GM12865 (cell line): ENCODE results near the gene ZNF579.
A peak's percentile ranks its signal among the peaks of the same experiment; 100 is the strongest.
"Not testable (repeated sequence)": the region's sequence is repeated elsewhere in the genome, so short reads cannot be mapped to it uniquely, and the experiment has no call there.

ENCODE experiments used
- DNase-seq: peaks from one replicate; pipeline ENCODE4 v3.0.0; 2010; ENCODE audit warnings: low read depth
- H3K4me3 ChIP-seq: 2 replicates; pipeline ENCODE4 v1.5.1; 2011; ENCODE audit warnings: mild to moderate bottlenecking, low read depth, low read length, control low read depth
- TF ChIP-seq, protein P1 (sequence below): IDR thresholded peaks from 2 replicates; pipeline ENCODE4 v1.5.1; 2011; ENCODE audit warnings: low read length, control low read depth, low read depth, inconsistent platforms; ENCODE audit not compliant: insufficient read depth; ENCODE audit errors: missing control alignments

ZNF579 gene

DNA sequence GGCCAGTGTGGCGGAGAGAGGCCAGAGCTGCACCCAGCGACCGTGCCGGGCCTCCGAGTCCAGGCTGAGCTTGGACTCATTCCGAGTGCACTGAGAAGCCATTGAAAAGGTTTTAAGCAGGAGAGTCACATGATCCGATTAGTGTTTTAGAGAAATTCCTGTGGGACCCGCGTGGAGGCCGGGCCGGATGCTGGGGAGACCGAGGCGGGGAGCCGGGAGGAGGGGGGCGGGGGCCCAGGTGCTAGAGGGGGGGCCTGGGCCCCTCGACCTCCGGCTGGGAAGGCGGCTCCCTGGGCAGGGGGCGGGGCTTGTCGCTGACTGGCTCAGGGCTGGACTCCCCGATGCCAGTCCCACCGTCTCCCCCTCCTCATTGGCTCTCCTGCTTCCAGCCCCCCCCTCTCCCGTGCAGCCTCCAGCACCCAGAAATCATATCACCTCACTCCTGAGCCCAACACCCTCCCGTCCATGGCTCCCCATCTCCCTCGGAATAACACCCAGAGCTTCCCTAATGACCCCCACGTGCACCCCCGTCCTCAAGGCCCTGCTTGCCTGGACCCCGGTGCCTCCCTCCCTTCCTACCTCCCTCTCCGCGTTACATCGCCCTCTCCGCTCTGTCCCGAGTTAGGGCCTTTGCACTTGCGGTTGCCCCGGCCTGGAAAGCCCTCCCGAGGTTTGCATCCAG is 5.2 kb upstream of the ZNF579 start:
- DNase-seq, result no peak
- H3K4me3 ChIP-seq, result no peak overlapping the region
- TF ChIP-seq, protein P1, sequence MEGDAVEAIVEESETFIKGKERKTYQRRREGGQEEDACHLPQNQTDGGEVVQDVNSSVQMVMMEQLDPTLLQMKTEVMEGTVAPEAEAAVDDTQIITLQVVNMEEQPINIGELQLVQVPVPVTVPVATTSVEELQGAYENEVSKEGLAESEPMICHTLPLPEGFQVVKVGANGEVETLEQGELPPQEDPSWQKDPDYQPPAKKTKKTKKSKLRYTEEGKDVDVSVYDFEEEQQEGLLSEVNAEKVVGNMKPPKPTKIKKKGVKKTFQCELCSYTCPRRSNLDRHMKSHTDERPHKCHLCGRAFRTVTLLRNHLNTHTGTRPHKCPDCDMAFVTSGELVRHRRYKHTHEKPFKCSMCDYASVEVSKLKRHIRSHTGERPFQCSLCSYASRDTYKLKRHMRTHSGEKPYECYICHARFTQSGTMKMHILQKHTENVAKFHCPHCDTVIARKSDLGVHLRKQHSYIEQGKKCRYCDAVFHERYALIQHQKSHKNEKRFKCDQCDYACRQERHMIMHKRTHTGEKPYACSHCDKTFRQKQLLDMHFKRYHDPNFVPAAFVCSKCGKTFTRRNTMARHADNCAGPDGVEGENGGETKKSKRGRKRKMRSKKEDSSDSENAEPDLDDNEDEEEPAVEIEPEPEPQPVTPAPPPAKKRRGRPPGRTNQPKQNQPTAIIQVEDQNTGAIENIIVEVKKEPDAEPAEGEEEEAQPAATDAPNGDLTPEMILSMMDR, result no peak

DNA sequence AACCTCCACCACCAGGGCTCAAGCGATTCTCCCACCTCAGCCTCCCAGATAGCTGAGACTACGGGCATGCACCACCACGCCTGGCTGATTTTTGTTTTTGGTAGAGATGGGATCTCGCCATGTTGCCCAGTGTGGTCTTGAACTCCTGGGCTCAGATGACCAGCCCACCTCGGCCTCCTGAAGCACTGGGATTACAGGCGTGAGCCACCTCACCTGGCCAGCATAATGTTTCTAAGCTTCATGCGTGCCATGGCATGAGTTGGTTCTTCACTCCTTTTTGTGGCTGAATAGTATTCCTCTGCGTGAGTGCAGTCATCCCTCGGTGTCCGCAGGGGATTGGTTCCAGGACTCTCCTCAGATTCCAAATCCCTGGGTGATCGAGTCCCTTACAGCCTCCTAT is 4.2 kb upstream of the ZNF579 start:
- DNase-seq, result no peak
- TF ChIP-seq, protein P1, result no peak
- no peak overlapping the region for H3K4me3 ChIP-seq

DNA sequence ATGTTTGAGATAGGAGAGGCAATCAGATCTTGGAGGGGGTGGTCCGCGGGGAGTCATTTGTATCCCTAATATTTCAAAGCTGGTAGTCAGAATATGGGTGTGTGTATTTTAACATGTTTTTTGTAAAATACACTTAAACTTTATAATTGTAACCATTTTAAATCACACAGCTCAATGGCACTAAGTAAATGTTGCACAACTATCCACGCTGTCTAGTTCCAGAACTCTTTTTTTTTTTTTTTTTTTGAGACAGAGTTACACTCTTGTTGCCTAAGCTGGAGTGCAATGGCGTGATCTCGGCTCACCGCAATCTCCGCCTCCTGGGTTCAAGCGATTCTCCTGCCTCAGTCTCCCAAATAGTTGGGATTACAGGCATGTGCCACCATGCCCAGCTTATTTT is 3.2 kb upstream of the ZNF579 start:
- not testable (repeated sequence) for H3K4me3 ChIP-seq, DNase-seq

DNA sequence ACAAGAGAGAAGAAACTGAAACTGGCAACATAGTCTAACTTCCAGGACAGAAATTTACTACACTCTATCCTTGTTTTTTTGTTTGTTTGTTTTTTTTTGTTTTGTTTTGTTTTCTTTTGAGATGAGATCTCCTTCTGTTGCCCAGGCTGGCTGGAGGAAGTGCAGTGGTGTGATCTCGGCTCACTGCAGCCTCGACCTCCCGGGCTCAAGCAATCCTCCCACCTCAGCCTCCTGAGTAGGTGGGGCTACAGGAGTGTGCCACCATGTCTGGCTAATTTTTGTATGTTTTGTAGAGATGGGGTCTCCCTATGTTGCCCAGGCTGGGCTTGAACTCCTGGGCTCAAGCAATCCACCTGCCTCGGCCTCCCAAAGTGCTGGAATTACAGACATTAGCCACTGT is 1.6 kb upstream of the ZNF579 start:
- H3K4me3 ChIP-seq, DNase-seq: not testable (repeated sequence)

DNA sequence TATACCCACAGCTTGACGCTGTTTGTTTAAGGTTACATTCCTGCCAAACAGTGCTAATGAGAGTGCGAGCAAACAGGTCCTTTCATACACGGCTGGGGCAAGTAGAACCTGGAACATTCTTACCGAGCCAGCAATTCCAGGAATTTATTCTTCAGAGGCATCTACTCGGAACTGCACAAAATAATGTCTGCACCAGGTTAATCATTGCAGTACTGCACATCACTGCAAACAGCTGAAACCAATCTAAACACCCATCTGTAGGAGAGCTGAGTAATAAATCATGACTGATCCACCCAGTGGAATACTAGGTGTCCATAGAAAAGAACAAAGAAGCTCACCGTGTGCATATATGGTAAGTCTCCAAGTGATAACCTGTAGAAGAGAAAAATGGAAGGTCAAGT is 1.2 kb upstream of the ZNF579 start:
- TF ChIP-seq, protein P1, result no peak
- no peak overlapping the region for H3K4me3 ChIP-seq
- no peak for DNase-seq

DNA sequence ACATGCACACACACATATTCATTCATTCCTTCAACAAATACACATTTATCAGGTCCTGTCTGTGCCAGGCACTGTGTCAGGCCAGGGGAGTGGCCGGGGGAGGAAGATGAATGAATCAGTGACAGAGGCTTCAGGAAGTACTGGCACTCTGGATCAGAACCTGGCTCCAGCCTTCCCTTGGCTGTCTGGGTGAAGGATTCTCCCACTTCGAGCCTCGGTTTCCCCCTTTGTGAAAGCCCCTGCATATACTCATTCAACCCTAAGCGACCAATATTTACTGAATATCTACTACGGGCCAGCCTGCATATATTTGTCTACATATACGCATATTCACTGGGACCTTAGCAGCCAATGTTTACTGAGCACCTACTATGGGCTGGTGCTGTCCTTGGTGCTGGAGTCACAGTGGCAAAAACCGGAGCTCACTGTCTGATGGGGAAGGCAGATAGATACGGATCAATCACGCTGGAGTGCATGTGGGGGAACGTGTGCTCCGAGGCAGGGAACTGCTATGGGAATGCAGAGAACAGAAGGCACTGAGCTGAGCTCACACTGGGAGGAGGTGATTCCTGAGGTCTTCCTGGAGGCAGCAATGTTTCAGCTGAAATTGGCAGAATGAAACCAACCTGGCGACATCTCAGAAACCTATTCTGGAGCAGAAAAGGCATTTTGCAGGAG is 636 bp upstream of the ZNF579 start:
- peak overlapping the region; percentile 78 for H3K4me3 ChIP-seq
- no peak for DNase-seq
- TF ChIP-seq, protein P1, result no peak

DNA sequence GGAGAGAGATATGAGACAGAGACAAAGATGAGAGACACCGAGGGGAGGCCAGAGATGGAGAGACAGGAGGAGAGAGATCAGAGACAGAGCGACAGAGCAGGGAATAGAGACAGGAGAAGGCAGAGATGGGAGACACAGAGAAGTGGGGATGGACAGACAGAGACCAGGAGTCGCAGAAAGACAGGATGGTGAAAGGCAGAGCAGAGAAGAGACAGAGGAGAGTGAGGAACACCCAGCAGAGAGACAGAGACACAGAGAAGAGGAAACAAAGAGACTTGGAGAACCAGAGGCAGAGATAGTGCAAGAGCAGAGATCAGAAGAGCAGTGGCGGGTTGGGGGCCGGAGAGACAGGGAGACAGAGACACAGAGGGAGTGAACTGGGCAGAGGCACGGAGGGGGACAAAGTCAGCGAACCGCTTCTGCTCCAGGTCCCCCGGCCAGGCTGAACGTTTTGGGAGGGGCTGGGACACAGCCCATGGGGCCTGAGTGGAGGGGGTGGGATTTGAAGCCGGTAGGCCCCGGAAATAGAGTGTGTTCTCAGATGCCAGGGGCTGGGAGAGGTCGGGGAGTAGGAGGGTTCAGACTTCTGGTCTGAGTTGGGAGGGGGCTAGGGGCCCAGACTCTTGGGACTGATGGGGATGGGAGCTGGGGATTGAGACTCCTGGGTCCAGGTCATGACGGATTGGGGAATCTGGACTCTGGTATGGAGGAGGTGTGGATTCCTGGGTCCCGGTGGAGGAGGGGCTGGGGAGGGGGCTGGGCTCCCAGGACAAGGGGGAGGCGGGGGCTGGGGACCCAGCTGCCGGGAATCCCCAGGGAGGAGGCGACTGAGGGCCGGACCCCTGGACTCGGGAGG is 654 bp downstream of the ZNF579 start:
- DNase-seq, result no peak
- H3K4me3 ChIP-seq, result peak overlapping the region; percentile 78
- TF ChIP-seq, protein P1, result no peak
